LNCaP clone FGC (cell line): ENCODE results near the gene LNX2.

ENCODE experiments used
- DNase-seq: peaks from one replicate; pipeline ENCODE4 v3.0.0-alpha.2; 2011; ENCODE audit warnings: low read depth
- H3K4me3 ChIP-seq: 2 replicates; pipeline ENCODE4 v1.5.1; 2011; ENCODE audit warnings: mild to moderate bottlenecking, low read depth, low read length, control low read depth
- TF ChIP-seq, protein P1 (sequence below): IDR thresholded peaks from 2 replicates; pipeline ENCODE4 v1.5.1; 2012; ENCODE audit warnings: mild to moderate bottlenecking; ENCODE audit not compliant: control insufficient read depth, insufficient read depth; ENCODE audit errors: extremely low read depth

LNX2 gene

DNA sequence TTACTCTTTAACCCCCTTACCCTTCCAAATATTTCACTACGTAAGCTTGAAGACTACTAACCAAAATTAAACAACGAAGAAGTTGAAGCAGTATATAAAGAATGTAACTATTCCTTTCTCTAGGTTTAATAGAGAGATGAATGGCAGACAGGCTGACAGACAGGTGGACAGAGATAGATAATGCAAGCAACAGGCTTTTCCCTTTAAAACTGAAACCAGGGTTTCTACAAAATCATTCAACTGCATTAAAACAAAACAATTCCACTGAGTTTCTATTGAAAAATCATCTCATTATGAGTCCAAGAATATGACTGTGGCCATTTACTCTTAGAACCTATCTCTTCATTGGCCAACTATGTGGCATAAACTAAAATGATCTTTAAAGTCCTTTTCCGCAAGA lies 15.2 kb downstream of the LNX2 start:
- DNase-seq: no peak
- TF ChIP-seq, protein P1, sequence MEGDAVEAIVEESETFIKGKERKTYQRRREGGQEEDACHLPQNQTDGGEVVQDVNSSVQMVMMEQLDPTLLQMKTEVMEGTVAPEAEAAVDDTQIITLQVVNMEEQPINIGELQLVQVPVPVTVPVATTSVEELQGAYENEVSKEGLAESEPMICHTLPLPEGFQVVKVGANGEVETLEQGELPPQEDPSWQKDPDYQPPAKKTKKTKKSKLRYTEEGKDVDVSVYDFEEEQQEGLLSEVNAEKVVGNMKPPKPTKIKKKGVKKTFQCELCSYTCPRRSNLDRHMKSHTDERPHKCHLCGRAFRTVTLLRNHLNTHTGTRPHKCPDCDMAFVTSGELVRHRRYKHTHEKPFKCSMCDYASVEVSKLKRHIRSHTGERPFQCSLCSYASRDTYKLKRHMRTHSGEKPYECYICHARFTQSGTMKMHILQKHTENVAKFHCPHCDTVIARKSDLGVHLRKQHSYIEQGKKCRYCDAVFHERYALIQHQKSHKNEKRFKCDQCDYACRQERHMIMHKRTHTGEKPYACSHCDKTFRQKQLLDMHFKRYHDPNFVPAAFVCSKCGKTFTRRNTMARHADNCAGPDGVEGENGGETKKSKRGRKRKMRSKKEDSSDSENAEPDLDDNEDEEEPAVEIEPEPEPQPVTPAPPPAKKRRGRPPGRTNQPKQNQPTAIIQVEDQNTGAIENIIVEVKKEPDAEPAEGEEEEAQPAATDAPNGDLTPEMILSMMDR: no peak
- H3K4me3 ChIP-seq: no peak overlapping the region

DNA sequence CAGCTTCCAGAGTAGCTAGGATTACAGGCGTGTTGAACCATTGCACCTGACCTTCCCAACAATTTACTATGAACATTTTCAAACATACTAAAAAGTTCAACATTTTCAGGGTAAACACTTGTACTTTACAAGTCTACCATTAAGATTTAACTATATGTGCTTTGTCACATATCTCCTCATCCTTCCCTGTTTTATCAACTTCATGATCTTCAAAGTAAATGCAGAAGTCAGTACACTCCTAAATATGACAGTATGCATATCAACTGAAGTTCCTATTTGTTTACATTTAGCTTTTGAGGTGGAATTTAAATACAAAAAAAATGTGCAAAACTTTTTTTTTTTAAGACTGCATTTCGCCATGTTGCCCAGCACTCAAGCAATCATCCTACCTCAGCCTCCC lies 18.5 kb downstream of the LNX2 start:
- no peak overlapping the region for H3K4me3 ChIP-seq
- peak; percentile 80 for DNase-seq
- TF ChIP-seq, protein P1: no peak

DNA sequence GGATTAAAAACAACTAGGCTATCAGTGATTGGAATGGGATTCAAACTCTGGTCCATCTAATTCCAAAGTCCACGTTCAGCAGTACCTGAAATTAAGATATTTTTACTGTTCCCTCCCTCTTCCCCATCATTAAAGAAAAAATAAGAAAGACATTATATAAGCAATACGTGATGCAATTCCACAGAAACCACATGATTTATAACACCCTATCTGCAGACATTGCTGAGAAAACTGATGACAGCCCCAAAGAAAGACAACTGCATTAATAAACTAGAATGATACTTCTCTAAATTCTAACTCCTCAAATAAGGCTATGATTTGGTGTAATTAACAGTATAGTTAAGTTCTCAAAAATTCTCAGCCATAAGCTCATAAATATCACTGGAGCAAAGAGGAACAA lies 19.1 kb downstream of the LNX2 start:
- TF ChIP-seq, protein P1: no peak

DNA sequence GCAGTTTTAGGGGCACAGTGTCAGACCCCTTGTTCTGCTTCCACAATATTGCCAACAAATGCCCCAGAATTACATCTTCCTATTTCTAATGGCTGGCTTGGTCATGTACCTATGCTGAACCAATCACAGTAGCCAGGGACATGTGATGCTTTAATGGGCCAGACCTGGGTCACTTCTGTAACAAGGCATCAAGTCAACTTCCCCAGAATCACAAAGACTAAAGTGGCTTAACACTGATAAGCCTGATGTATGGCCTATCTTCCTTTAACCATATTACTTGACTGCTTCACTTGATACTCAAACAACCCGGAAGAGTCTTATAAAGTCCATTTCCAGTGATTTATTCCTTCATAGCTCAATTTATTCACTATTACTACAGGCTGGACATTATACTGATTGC lies 19.6 kb downstream of the LNX2 start:
- no peak for DNase-seq
- TF ChIP-seq, protein P1: no peak
- H3K4me3 ChIP-seq: no peak overlapping the region

More for the DNA sequence above, 19.1 kb downstream of the LNX2 start:
- DNase-seq: no peak
- no peak overlapping the region for H3K4me3 ChIP-seq

DNA sequence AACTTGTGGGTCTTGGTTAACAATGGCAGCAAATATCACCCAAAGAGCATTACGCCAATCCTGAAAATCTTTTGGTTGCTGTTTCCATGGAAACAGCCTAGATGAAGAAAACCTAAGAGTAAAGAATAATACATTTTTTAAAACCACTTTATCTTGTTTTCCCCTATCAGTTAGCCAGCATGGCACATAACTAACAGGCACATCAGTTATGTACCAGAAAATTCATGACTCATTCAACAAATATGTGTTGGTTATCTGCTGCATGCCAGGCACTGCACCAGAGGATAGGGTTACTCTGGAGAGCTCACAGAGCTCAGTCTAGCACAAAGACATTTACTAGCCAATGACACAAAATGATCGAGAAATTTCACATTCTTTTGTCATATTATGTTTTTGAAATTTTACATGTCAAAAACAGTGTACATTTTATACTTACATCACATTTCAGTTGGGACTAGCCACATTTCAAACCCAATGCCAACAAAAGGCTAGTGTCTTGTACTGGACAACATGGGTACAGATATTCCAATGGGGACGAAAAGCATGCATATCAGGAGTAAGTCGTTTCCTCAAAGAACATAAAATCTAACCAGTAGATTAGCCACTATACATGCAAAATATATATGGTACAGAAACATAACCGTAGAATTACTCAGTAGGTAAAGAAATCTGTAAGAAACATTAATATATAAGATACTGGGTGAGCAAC lies 20.3 kb downstream of the LNX2 start:
- no peak for DNase-seq
- TF ChIP-seq, protein P1: no peak
- no peak overlapping the region for H3K4me3 ChIP-seq

DNA sequence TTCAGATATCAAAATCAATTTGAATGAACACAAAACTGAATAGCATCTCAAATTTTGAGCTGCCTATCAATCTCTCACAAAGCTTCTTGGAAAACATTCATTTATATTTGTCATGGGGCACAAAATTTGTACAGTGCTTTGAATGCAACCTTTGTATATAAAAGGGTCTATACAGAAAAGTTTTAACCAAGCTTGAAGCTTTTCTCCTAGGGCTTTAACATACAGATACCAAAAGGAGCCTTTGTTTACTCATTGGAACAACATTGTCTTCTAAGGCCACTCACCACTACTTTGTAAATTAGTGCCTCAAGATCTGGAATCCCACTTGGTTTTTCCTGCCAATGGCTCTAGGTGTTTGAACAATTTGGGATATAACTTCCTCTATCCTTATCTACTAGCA lies 21.2 kb downstream of the LNX2 start:
- TF ChIP-seq, protein P1: no peak
- no peak overlapping the region for H3K4me3 ChIP-seq
- no peak for DNase-seq
